Heart right ventricle (tissue), 16 donors: ENCODE measurements around the gene PMEL. TPM values are rescaled to one million over a fixed set of nuclear protein-coding genes. Genes with fewer than 3 reads are reported as not detected.
"Not testable (repeated sequence)": the region's sequence is repeated elsewhere in the genome, so short reads cannot be mapped to it uniquely, and the experiment has no call there.

Source experiments
- ATAC-seq, 8 donors: fragments of 200-7000 bp; cut with Tn5 transposase; one replicate each; pipeline ENCODE4 v1.9.1; 2020; ENCODE audit warnings: mild to moderate bottlenecking in 8 of 8, moderate library complexity in 8 of 8, moderate number of reproducible peaks in 1 of 8
- DNase-seq, 2 donors: peaks; one replicate each; pipeline ENCODE4 v3.0.0-alpha.2; 2020
- H3K27ac ChIP-seq, 10 donors: fragments of 200-600 bp; sonication (generic) in 2 of 10; one replicate each; pipeline versions ENCODE4 v1.5.0 to v1.8.0; 2020 to 2022; ENCODE audit warnings: mild to moderate bottlenecking in 3 of 10
- H3K27me3 ChIP-seq, 7 donors: fragments of 200-600 bp; one replicate each; pipeline ENCODE4 v1.8.0; 2021 to 2022; ENCODE audit warnings: mild to moderate bottlenecking in 2 of 7
- H3K36me3 ChIP-seq, 9 donors: fragments of 200-600 bp; sonication (generic) in 1 of 9; one replicate each; pipeline versions ENCODE4 v1.5.0 to v1.8.0; 2020 to 2022; ENCODE audit warnings: mild to moderate bottlenecking in 2 of 9
- H3K4me1 ChIP-seq, 9 donors: fragments of 200-600 bp; sonication (generic) in 1 of 9; one replicate each; pipeline versions ENCODE4 v1.5.0 to v1.8.0; 2020 to 2022; ENCODE audit warnings: mild to moderate bottlenecking in 4 of 9
- H3K4me3 ChIP-seq, 10 donors: fragments of 200-600 bp; sonication (generic) in 2 of 10; one replicate each; pipeline versions ENCODE4 v1.5.0 to v1.8.0; 2020 to 2022; ENCODE audit warnings: mild to moderate bottlenecking in 7 of 10, moderate library complexity in 2 of 10
- H3K9me3 ChIP-seq, 11 donors: fragments of 200-600 bp in 10 of 11; sonication (generic) in 2 of 11; one replicate each; pipeline versions ENCODE4 v1.5.0 to v1.8.0; 2013 to 2022; ENCODE audit warnings: mild to moderate bottlenecking in 2 of 11, control low read depth in 1 of 11, moderate library complexity in 1 of 11
- WGBS, 2 donors: extraction: QIAGEN DNeasy Blood & Tissue Kit; methylation state at CpG; one replicate each; pipeline ENCODE4 v1.1.7; 2013; ENCODE audit warnings: inconsistent platforms in 1 of 2; 5-methylcytosine and 5-hydroxymethylcytosine counted together
- intact Hi-C, 10 donors: fragments of 100-400 bp; cut with DNase I; formaldehyde crosslinking; loops; one replicate each; pipeline versions ENCODE4 v1.11.1 to v1.14.2; 2022
- polyA plus RNA-seq, 2 donors: library from polyadenylated mRNA; stranded (reverse); fragments of 200-250 nt; gene quantifications; one replicate each; pipeline ENCODE4 v1.2.3, GENCODE V29; 2013
- total RNA-seq, 10 donors: library from RNA; stranded (reverse); fragmentation: NEBNext Ultra II Directional in 3 of 10; extraction: Animal tissue kit (Norgen Biotek cat#: 25700) in 3 of 10; gene quantifications; one replicate each; pipeline versions ENCODE4 v1.2.1 to v1.2.4, GENCODE V29; 2021 to 2023
- TF ChIP-seq, protein P1 (sequence below), 9 donors: fragments of 200-600 bp; sonication (generic) in 2 of 9; IDR thresholded peaks; one replicate each; pipeline versions ENCODE4 v1.5.0 to v1.8.0; 2021 to 2022; ENCODE audit warnings: antibody characterized with exemption in 9 of 9, mild to moderate bottlenecking in 5 of 9, moderate library complexity in 1 of 9
- donor health status: Arrhythmogenic right ventricular cardiomyopathy.
- donor health status: ischemic (EF 13 %, LVEDD 7.1; RV severe dilation, severe dysfunction).
- donor health status: healthy with polysubstance abuse.
- donor health status: DM: no; HTN: yes; CAD: no.
- donor health status: DM: no; HTN: no; CAD: no.
- donor health status: ischemic (EF 25% LVEDD 6.9; RV normal size, moderate dysfunction).
- donor health status: ischemic (EF 25% LVEDD 5.7; RV mildly dilated, moderate dysfunction).
- donor health status: healthy.
- donor health status: DM: yes; HTN: yes; CAD: no.
- donor health status: Ischemic cardiomyopathy.
- donor health status: ischemic (EF 35%, LVEDD 5.7; RV mildly dilated, moderate dysfunction).
- donor health status: nonischemic (EF 11% LVEDD 7.7; RV severe dilation, severe dysfunction).
- donor health status: DM: yes; HTN: yes; CAD: no.
- donor health status: PGD.
- donor health status: ischemic (EF 29% LVEDD 5.4; RV normal size, mild dysfunction).
- donor health status: nonischemic (EF 23%, LVEDD 6.1; RV moderate dilation, normal function).

The PMEL gene
- total and polyA plus RNA-seq, 12 donors, result 0.26 to 1.3 (median 0.58) TPM

DNA sequence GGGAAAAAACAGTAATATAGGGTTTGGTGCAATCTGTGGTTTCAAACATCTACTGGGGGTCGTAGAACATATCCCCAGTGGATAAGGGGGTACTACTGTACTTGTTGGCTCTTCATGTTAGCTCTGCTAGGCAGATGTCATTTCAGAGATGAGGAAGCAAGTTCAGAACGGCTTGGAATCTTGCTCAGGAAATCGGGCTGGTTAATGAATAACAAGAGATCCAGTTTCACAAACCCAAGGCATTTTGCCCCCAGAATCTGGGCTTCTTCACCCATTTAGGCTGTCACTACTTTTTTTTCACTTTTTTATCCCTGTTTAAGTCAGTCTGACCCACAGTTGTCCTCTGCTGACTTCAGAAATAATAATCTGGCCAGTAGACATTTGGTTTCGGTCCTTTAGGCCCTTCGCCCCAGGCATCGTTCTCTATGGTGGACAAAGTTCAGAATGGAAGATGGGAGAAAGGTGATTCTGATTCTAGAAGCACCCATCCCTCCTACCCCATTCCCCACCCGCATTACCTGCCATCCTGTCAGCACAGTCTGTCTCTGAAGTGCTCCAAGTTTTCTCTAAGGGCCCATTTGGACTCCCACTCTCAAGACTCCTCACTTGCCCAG, 35.8 kb upstream of the PMEL start:
- TF ChIP-seq, protein P1, sequence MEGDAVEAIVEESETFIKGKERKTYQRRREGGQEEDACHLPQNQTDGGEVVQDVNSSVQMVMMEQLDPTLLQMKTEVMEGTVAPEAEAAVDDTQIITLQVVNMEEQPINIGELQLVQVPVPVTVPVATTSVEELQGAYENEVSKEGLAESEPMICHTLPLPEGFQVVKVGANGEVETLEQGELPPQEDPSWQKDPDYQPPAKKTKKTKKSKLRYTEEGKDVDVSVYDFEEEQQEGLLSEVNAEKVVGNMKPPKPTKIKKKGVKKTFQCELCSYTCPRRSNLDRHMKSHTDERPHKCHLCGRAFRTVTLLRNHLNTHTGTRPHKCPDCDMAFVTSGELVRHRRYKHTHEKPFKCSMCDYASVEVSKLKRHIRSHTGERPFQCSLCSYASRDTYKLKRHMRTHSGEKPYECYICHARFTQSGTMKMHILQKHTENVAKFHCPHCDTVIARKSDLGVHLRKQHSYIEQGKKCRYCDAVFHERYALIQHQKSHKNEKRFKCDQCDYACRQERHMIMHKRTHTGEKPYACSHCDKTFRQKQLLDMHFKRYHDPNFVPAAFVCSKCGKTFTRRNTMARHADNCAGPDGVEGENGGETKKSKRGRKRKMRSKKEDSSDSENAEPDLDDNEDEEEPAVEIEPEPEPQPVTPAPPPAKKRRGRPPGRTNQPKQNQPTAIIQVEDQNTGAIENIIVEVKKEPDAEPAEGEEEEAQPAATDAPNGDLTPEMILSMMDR (IDR thresholded peaks at IDR 0.05), result no peak
- no peaks in the 10 kb centered on the region for H3K27me3 ChIP-seq
- no peak for DNase-seq
- no peak overlapping the region for H3K27ac ChIP-seq
- H3K4me3 ChIP-seq, result no peak overlapping the region
- peaks cover 0 to 58% (median 16%) of the 10 kb centered on the region in 9 donors for H3K36me3 ChIP-seq
- intact Hi-C loops, result no loop called here
- peaks cover 5 to 16% (median 11%) of the 10 kb centered on the region in 9 donors for H3K4me1 ChIP-seq
- WGBS, 2 donors, result 84 to 88% methylated on average over 7 of the region's 7 CpGs
- no peak for ATAC-seq
- H3K9me3 ChIP-seq, result no peaks in the 10 kb centered on the region

DNA sequence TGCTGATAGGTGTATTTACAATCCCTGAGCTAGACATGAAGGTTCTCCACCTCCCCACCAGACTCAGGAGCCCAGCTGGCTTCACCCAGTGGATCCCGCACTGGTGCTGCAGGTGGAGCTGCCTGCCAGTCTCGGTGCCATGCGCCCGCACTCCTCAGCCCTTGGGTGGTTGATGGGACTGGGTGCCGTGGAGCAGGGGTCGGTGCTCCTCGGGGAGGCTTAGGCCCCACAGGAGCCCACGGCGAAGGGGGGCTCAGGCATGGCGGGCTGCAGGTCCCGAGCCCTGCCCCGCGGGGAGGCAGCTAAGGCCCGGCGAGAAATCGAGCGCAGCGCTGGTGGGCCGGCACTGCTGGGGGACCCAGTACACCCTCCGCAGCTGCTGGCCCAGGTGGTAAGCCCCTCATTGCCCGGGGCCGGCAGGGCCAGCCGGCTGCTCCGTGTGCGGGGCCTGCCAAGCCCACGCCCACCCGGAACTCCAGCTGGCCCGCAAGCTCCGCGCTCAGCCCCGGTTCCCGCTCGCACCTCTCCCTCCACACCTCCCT, 34.2 kb upstream of the PMEL start:
- DNase-seq, H3K27ac ChIP-seq, H3K27me3 ChIP-seq, H3K9me3 ChIP-seq, ATAC-seq, H3K4me3 ChIP-seq: not testable (repeated sequence)
- Histone ChIP-seq H3K4me1 (peaks cover 5 to 22% (median 11%) of the 10 kb centered on the region in 9 donors), H3K36me3 (peaks cover 0 to 58% (median 17%) of the 10 kb centered on the region in 9 donors)
- WGBS, 2 donors, result 97 to 98% methylated on average over 28 to 33 of the region's 33 CpGs
- intact Hi-C loops, result loop anchor here in 4 of 10 donors (2.0 to 10.0 kb wide), 4 partner anchors 33 to 117 kb away; partner anchors contain the start of genes RPS26 (in 2 of the 4), PA2G4 (in 1 of the 4), RPL41 (in 1 of the 4) and ZC3H10 (in 1 of the 4)

DNA sequence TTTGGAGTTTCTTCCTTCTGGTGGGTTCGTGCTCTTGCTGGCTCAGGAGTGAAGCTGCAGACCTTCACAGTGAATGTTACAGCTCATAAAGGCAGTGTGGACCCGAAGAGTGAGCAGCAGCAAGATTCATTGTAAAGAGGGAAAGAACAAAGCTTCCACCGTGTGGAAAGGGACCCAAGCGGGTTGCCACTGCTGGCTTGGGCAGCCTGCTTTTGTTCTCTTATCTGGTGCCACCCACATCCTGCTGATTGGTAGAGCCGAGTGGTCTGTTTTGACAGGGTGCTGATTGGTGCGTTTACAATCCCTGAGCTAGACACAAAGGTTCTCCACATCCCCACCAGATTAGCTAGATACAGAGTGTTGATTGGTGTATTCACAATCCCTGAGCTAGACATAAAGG, 33.7 kb upstream of the PMEL start:
- not testable (repeated sequence) for H3K9me3 ChIP-seq, H3K27ac ChIP-seq, DNase-seq, ATAC-seq, H3K27me3 ChIP-seq, H3K4me3 ChIP-seq
- Histone ChIP-seq H3K4me1 (peaks cover 5 to 22% (median 11%) of the 10 kb centered on the region in 9 donors), H3K36me3 (peaks cover 0 to 58% (median 23%) of the 10 kb centered on the region in 9 donors)
- intact Hi-C loops, result loop anchor here in 4 of 10 donors (2.0 to 10.0 kb wide), 4 partner anchors 33 to 118 kb away; partner anchors contain the start of genes RPS26 (in 2 of the 4), PA2G4 (in 1 of the 4), RPL41 (in 1 of the 4) and ZC3H10 (in 1 of the 4)
- WGBS, 2 donors, result 58 to 74% methylated on average over 5 to 6 of the region's 6 CpGs

DNA sequence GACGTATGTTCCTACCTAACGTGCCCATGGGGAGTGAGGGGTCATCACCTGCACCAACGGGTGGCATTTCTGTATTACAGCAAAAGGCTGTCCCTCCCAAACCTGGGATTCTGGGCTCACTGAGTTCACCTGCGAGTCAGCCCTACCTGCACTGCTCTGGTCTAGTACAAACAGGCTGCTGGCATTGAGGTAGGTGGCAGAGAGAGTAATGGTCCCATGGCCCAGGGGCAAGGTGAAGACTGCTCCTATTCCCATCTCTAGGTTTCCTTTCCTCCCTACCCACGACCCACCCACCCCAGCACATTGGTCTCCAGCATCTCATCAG, 31.7 kb upstream of the PMEL start:
- peak overlapping the region; percentile 19 to 79 (median 66) for H3K4me3 ChIP-seq
- peak in 4 of 8 donors; percentile 2 to 24 (median 6) for ATAC-seq
- peaks cover 5 to 22% (median 11%) of the 10 kb centered on the region in 9 donors for H3K4me1 ChIP-seq
- peaks cover 0 to 58% (median 30%) of the 10 kb centered on the region in 9 donors for H3K36me3 ChIP-seq
- H3K9me3 ChIP-seq, result no peaks in the 10 kb centered on the region
- 1 to 5% methylated on average over 5 of the region's 5 CpGs for WGBS, 2 donors
- DNase-seq, result no peak
- intact Hi-C loops, result loop anchor here in 4 of 10 donors (1.0 to 10.0 kb wide), 5 partner anchors 43 to 120 kb away; partner anchors contain the start of genes RPS26 (in 4 of the 4), PA2G4 (in 1 of the 4), RPL41 (in 1 of the 4) and ZC3H10 (in 1 of the 4)
- TF ChIP-seq, protein P1 (IDR thresholded peaks at IDR 0.05), result no peak
- H3K27me3 ChIP-seq, result no peaks in the 10 kb centered on the region
- peak overlapping the region in 9 of 10 donors; percentile 62 to 93 (median 83) for H3K27ac ChIP-seq

- Histone ChIP-seq H3K27ac (peak within 1 kb of the TSS in 9 of 10 donors; percentile 62 to 93 (median 83)), H3K4me3 (peak within 1 kb of the TSS; percentile 19 to 79 (median 66)), H3K9me3 (no peaks in the 10 kb centered on the region), H3K27me3 (no peaks in the 10 kb centered on the region), H3K36me3 (peaks cover 0 to 58% (median 33%) of the 10 kb centered on the region in 9 donors), H3K4me1 (peaks cover 5 to 22% (median 11%) of the 10 kb centered on the region in 9 donors)
- ATAC-seq (peak; percentile 98 to 100 (median 99)), DNase-seq (peak; percentile 94 to 97)
- 1% methylated on average over 27 of the region's 27 CpGs for WGBS, 2 donors
- intact Hi-C loops, result loop anchor here in 5 of 10 donors (1.0 to 10.0 kb wide), 5 partner anchors 44 to 120 kb away; partner anchors contain the start of genes RPS26 (in 5 of the 5), PA2G4 (in 1 of the 5), RPL41 (in 1 of the 5) and ZC3H10 (in 1 of the 5)
- TF ChIP-seq, protein P1 (IDR thresholded peaks at IDR 0.05), result no peak
Observed at GRCh38 chr12:55996715-55997534, 31.1 kb upstream of the PMEL start, which contains the start of gene SUOX. Gene SUOX, plus strand, starts transcription at chr12:55997276. Its CDS starts 4,946 bp downstream, at chr12:56002222.
